GM19328 (cell line): ENCODE measurements around the gene TBC1D2.
"Not testable (repeated sequence)": the region's sequence is repeated elsewhere in the genome, so short reads cannot be mapped to it uniquely, and the experiment has no call there.

ENCODE experiments used
- ATAC-seq: cut with Tn5 transposase; IDR thresholded peaks from one replicate; pipeline ENCODE4 v1.9.1; 2021; ENCODE audit warnings: mild to moderate bottlenecking, moderate library complexity; ENCODE audit not compliant: unreplicated experiment

The TBC1D2 gene, protein sequence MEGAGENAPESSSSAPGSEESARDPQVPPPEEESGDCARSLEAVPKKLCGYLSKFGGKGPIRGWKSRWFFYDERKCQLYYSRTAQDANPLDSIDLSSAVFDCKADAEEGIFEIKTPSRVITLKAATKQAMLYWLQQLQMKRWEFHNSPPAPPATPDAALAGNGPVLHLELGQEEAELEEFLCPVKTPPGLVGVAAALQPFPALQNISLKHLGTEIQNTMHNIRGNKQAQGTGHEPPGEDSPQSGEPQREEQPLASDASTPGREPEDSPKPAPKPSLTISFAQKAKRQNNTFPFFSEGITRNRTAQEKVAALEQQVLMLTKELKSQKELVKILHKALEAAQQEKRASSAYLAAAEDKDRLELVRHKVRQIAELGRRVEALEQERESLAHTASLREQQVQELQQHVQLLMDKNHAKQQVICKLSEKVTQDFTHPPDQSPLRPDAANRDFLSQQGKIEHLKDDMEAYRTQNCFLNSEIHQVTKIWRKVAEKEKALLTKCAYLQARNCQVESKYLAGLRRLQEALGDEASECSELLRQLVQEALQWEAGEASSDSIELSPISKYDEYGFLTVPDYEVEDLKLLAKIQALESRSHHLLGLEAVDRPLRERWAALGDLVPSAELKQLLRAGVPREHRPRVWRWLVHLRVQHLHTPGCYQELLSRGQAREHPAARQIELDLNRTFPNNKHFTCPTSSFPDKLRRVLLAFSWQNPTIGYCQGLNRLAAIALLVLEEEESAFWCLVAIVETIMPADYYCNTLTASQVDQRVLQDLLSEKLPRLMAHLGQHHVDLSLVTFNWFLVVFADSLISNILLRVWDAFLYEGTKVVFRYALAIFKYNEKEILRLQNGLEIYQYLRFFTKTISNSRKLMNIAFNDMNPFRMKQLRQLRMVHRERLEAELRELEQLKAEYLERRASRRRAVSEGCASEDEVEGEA

GRCh38 chr9:98255578-98256296 lies at the start of gene TBC1D2:
Gene TBC1D2 (minus strand): TSS chr9:98255649. CDS start chr9:98255541, 108 bp downstream.
- peak; percentile 89 for ATAC-seq

DNA sequence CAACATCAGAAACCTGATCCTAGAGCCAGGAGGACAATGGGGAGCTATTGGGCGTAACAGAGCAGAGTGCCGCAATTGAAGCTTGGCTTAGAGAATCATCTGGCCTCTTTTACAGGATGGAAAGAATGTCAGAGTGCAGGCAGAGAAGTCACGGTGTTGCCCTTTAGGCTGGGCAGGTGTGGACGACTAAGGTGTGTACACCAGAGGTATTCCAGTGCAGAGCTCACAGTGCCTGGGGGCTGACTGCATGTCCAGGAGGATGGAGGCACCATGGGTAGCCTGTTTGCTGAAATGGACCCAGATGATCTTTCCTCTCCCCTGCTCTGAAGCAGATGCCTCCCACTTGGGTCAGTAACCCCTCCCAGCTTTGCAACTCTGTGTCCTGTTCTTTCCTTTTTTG lies 48.9 kb upstream of the TBC1D2 start:
- no peak for ATAC-seq

DNA sequence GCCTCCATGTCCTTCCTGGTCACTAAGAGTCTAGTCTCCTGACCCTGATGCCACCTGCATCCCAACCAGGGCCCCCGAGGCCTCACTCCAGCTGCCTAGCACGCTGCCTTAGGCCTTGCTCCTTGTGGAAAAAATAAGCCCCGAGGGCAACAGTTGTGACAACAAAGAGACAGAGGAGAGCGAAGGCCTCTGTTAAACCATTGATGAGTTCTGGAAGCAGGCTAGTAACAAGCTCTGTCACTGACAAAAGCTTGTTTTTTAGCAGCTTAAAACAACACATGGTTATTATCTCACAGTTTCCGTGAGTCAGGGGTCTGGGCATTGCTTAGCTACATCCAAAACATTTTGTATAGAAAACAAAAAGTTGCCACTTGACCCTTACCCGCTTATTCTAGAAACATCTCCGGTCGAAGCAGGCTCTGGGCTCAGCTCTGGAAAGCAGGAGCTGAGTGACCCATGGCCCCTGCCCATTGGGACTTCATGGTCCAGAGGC lies 48.2 kb upstream of the TBC1D2 start:
- no peak for ATAC-seq

DNA sequence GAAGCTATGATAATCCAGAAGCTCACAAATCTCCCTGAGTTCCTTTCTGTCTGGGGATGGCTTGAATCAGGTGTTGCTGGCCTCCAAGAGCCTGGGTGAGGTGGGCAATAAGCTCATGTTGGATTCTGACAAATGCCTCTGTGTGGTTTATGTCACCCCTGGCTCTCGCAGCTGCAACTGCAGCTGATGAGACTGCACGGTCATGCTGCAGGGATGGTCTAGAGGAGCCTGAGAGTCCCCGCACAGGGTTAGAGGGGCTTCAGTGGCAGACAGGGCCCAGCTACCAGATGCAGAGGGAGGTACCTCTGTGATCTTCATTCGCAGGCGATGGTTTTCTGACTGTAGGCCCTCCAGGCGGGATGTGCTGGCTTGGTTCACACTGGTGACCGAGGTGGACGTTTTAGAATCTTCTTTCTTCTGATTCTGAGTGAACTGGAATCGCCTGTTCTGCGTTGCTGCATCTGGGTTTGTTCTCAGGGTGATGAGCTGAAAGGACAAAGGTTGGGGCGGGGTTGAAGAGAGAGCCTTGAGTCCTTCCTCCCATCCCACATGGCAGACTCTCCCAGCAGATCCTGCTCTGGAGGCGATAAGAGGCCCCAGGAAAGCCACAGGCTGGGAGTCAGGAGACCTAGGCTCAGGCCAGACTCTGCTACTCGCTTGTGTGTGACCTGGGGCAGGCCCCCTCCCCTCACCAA lies 47.6 kb upstream of the TBC1D2 start:
- ATAC-seq = no peak

DNA sequence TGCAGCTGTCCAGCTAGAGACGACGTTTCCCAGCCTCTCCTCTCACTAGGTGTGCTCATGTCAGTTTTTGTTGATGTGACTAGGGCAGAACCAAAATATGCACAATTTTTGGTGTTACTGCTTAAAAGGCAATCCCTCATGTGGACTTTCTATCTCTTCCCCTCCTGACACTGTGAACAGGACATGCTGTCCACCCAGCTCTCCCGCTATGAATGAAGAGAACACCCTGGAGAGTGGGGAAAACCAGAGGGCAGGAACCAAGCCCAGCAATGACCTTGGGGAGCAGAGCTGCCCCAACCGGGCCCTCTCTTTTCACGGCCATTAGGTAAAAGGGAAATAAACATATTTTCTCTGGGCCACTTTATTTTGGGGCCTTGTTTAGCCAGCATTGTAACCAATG lies 46.7 kb upstream of the TBC1D2 start:
- no peak for ATAC-seq

DNA sequence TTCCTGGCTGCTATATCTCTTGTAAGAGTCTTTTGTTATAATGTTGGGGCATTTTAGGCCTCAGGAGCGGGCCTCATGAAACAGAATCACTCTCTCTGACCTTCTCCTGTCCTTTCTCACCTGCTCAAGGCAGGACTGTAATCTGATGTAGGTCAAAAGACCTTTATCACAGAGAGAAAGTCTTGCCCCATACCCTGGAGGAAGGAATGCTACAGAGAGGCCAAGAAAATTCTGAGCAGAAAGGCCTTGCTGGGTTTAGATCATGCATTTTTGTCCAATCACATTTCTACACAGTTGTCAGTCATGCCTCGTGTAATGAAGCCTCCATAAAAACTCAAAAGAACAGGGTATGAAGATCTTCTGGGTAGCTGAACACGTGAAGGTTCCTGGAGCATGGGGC lies 45.2 kb upstream of the TBC1D2 start:
- ATAC-seq = no peak

DNA sequence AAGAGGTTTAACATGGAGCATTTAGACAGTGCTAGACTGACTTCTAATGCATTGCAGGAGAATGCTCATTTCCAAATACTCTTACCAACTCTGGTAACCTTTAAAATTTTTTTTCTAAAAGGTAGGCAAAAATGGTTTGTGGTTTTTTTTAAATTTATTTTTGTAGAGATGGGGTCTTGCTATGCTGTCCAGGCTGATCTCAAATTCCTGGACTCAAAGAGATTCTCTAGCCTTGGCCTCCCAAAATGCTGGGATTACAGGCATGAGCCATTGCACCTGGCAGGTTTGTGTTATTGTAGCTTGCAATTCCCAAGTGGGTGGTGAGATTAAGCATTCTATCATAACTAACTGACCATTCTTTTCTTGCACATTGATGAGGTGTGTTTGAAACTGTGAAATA lies 43.0 kb upstream of the TBC1D2 start:
- no peak for ATAC-seq

DNA sequence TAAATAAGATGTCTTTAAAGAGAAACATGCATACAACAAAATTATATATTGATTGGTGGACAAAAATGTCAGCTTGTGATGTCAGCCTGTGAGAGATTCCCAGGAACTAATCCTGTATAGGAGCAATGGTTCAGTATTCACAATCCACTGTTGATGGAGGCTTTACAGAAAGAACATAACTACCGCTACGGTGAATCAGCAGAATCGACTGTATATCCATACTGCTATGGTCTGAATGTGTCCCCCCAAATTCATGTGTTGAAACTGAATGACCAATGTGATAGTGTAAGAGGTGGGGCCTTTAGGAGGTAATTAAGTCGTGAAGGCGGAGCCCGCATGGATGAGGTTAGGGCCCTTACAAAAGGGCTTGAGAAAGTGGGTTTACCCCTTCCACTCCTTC lies 40.4 kb upstream of the TBC1D2 start:
- ATAC-seq = no peak

DNA sequence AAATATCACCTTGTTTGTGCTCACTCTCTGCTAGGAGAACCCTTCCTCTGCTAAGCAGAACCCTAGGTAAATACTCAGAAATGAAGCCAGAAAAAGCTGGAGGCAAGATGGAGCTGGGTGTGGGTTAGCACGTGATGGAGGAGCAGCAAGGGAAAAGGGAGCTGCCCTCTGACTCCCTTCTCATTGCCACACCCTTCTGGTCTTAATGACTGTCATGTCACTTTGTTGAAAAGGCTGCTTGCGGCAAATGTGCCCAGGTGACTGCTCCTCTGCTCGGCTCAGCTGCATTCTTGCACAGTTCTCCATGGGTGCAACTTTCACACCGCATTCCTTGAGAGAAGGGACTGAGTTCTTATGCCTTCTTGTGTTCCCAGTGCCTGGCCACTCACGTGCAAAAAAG lies 36.4 kb upstream of the TBC1D2 start:
- ATAC-seq = no peak

- no peak for ATAC-seq
Observed at GRCh38 chr9:98290411-98290810, 35.0 kb upstream of the TBC1D2 start.

DNA sequence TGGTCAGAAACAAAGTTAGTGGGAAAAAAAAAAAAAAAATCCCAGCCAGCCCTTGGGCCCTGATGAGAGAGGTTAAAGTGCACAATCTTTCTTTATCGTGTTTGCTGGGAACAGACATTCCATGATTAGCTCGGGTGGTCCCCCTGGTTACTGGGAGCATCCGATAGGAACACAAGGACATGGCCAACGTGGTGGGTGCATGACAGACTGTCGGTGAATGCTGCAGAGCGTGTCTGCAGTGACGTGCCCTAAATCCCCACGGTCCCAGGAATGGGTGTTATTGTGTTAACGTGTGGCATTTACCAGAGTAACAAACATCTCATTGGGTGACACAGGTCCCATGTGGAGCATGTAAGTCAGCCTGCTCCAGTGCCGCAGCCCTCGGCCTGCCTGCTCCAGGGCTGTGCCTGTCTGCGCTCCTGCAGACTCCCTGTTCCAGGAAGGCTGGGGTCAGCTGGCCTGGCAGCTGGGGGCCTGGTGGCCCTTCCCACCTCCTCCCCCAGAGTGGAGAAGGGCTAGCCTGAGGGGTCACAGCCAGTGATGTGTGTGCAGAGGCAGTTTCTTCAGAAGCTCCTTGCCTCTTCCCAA lies 34.3 kb upstream of the TBC1D2 start:
- ATAC-seq = no peak

DNA sequence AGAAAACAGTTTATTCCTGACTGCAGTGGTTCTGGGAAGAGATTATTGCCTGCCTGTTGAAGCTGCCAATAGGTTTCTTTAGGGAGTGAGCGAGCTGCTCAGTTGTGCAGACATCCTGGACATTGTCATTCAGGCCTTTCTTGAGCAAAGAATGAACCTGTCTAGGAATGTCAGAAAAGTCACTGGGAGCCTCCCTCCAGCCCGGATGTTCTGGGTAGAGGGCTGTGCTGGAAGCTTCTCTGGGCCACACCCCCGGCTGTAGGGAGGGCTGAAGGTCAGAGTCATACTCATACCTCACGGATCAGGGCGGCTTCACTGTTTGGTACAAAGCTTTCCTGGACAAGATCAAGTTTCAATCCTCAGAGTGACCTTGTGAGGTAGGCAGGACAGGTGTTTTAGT lies 33.4 kb upstream of the TBC1D2 start:
- ATAC-seq = no peak

DNA sequence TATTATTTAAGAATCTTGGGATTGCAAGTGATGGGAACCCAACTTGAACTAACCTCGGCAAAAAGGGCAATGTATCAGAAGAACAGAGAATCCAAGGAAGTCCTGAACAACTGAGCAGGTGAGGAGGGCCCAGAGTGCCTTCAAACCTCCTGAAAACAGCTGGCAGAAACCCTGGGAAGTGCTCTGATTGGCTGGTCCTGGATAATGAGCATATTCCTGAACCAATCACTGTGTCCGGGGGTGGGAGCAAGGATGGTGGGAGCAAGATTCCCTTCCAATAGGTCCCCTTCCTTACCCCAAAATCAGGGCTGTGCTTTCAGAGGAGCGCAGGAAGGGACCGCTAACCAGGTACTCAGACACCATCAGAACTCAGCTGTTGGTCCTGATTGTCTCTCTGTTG lies 31.9 kb upstream of the TBC1D2 start:
- no peak for ATAC-seq

DNA sequence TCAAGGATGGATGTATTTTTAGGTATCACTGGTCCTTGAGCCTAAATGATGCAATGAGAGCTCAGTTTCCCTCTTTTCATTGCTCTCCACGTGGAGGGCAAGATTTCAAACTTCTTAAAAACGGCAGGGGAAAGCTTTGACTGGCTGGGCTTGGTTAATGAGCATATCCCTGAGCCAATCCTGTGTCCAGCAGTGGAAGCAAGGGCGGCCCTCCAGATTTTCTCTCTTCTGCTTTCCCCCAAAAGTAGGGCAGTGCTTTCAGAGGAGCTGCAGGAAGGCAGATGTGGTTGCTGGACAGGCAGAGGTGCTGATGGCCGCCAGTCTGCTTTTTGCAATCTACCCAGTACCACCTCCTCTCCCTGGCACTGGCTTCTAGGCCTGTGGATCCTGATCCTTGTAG lies 30.0 kb upstream of the TBC1D2 start:
- ATAC-seq = no peak

DNA sequence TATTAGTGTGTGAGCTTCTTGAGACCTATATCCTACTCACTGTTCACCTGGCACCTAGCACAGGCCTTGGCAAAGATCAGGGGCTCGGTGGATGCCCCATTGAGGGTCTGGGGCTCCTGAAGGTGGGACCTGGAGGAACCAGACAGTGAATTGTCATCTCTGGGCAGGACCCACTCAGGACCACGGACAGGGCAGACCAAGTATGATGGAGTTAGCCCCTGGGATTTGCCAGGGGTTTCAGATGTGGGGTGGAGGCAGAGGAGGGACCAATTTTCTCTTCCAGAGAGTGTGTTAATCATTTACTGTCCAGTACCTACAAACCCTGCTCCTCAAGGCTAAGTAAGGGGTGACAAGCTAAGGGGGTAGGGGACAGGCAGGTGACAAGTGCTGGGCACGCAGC lies 29.3 kb upstream of the TBC1D2 start:
- no peak for ATAC-seq

DNA sequence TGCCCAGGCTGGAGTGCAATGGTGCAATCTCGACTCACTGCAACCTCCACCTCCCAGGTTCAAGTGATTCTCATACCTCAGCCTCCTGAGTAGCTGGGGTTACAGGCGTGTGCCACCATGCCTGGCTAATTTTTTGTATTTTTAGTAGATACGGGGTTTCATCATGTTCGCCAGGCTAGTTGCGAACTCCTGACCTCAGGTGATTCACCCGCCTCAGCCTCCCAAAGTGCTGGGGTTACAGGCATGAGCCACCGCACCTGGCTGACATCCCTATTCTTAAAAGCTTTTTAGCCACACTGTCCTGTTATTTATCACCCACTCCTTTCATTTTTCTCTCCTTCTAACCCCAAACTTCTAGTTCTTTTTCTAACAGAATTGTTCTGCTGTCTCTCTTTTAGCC lies 27.7 kb upstream of the TBC1D2 start:
- not testable (repeated sequence) for ATAC-seq

DNA sequence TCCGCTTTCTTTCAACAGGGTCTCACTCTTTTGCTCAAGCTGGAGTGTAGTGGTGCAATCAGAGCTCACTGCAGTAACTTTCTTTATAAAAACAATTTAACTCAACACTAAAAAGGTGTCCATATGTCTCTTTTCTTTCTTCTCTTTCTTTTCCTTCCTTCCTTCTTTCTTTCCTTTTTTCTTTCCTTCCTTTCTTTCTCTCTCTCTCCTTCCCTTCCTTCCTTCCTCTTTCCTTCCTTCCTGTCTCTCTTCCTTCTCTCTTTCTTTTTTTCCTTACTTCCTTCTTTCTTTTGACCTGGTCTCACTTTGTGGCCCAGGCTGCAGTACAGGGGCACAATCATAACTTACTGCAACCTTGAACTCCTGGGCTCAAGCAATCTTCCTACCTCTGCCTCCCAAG lies 25.8 kb upstream of the TBC1D2 start:
- ATAC-seq = no peak

DNA sequence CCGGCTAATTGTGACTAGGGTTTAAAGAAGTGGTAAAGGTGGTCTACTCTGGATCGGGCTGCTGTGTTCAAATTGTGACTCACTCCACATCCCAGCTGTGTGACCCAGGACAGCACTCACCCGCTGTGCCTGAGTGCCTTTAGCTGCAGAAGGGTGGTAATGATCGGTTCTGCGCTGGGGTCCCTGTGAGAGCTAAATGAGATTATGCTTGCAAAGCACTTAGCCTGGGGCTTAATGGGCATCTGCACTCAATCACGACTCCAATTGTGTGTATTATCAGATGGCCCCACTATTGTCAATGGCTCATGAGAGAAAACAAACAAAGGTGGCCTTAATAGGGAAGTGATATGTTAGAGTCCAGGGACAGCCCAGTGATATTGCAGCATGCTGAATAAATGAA lies 25.1 kb upstream of the TBC1D2 start:
- no peak for ATAC-seq

GRCh38 chr9:98280162-98280561 lies 24.7 kb upstream of the TBC1D2 start:
- ATAC-seq = no peak

GRCh38 chr9:98276907-98277469 lies 21.5 kb upstream of the TBC1D2 start:
- ATAC-seq = no peak
